Measurements from ENCODE around the gene SFTPB.
A peak's percentile ranks its signal among the peaks of the same experiment; 100 is the strongest.

SFTPB gene

GRCh38 chr2:85702800-85703199 lies 34.8 kb upstream of the SFTPB start:
- no peak for DNase-seq (ENCODE audit: low read depth in 1 of 2, low spot score in 1 of 2)

GRCh38 chr2:85702172-85702571 lies 34.2 kb upstream of the SFTPB start:
- no peak for DNase-seq (ENCODE audit: low read depth in 1 of 2, low spot score in 1 of 2)

GRCh38 chr2:85699325-85699724 lies 31.3 kb upstream of the SFTPB start:
- DNase-seq (ENCODE audit: low read depth in 1 of 2, low spot score in 1 of 2): no peak

- DNase-seq (ENCODE audit: low read depth in 1 of 2, low spot score in 1 of 2): no peak
Measured at GRCh38 chr2:85698880-85699254, 30.9 kb upstream of the SFTPB start.

- DNase-seq (ENCODE audit: low read depth in 1 of 2, low spot score in 1 of 2): no peak
Measured at GRCh38 chr2:85698184-85698879, 30.3 kb upstream of the SFTPB start.

- DNase-seq (ENCODE audit: low read depth in 1 of 2, low spot score in 1 of 2): no peak
Measured at GRCh38 chr2:85697716-85698115, 29.7 kb upstream of the SFTPB start.

- DNase-seq (ENCODE audit: low read depth in 1 of 2, low spot score in 1 of 2): no peak
Measured at GRCh38 chr2:85697096-85697495, 29.1 kb upstream of the SFTPB start.

GRCh38 chr2:85695691-85696668 lies 28.0 kb upstream of the SFTPB start:
- no peak for DNase-seq (ENCODE audit: low read depth in 1 of 2, low spot score in 1 of 2)

- no peak for DNase-seq (ENCODE audit: low read depth in 1 of 2, low spot score in 1 of 2)
Measured at GRCh38 chr2:85695121-85695520, 27.1 kb upstream of the SFTPB start.

- no peak for DNase-seq (ENCODE audit: low read depth in 1 of 2, low spot score in 1 of 2)
Measured at GRCh38 chr2:85694052-85695025, 26.3 kb upstream of the SFTPB start, which contains the start of gene GNLY. Gene GNLY, plus strand, starts transcription at chr2:85694358. Its CDS starts 61 bp downstream, at chr2:85694419.

- no peak for DNase-seq (ENCODE audit: low read depth in 1 of 2, low spot score in 1 of 2)
Measured at GRCh38 chr2:85692039-85692645, 24.1 kb upstream of the SFTPB start.

- no peak for DNase-seq (ENCODE audit: low read depth in 1 of 2, low spot score in 1 of 2)
Measured at GRCh38 chr2:85690932-85691331, 22.9 kb upstream of the SFTPB start.

- no peak for DNase-seq (ENCODE audit: low read depth in 1 of 2, low spot score in 1 of 2)
Measured at GRCh38 chr2:85684806-85685205, 16.8 kb upstream of the SFTPB start.

GRCh38 chr2:85684380-85684779 lies 16.4 kb upstream of the SFTPB start:
- no peak for DNase-seq (ENCODE audit: low read depth in 1 of 2, low spot score in 1 of 2)

GRCh38 chr2:85682378-85682777 lies 14.4 kb upstream of the SFTPB start:
- no peak for DNase-seq (ENCODE audit: low read depth in 1 of 2, low spot score in 1 of 2)

- DNase-seq (ENCODE audit: low read depth in 1 of 2, low spot score in 1 of 2): no peak
Measured at GRCh38 chr2:85681776-85682175, 13.8 kb upstream of the SFTPB start.

GRCh38 chr2:85681372-85681763 lies 13.4 kb upstream of the SFTPB start:
- no peak for DNase-seq (ENCODE audit: low read depth in 1 of 2, low spot score in 1 of 2)

- no peak for DNase-seq (ENCODE audit: low read depth in 1 of 2, low spot score in 1 of 2)
Measured at GRCh38 chr2:85680707-85681371, 12.8 kb upstream of the SFTPB start.

- peak; percentile 59 to 64 for DNase-seq (ENCODE audit: low read depth in 1 of 2, low spot score in 1 of 2)
Measured at GRCh38 chr2:85678794-85679672, 11.0 kb upstream of the SFTPB start.
